Measurements from ENCODE around the gene C2CD4C.

GRCh38 chr19:359653-359925 is 49.4 kb downstream of the C2CD4C start:
- TF ChIP-seq JUNB (IDR thresholded peaks at IDR 0.05) (no peak), MXI1 (IDR thresholded peaks at IDR 0.05; ENCODE audit: low read depth, low read length) (no peak), REST (IDR thresholded peaks at IDR 0.05; ENCODE audit: low read depth, low read length) (no peak)
- TF ChIP-seq, protein P1, sequence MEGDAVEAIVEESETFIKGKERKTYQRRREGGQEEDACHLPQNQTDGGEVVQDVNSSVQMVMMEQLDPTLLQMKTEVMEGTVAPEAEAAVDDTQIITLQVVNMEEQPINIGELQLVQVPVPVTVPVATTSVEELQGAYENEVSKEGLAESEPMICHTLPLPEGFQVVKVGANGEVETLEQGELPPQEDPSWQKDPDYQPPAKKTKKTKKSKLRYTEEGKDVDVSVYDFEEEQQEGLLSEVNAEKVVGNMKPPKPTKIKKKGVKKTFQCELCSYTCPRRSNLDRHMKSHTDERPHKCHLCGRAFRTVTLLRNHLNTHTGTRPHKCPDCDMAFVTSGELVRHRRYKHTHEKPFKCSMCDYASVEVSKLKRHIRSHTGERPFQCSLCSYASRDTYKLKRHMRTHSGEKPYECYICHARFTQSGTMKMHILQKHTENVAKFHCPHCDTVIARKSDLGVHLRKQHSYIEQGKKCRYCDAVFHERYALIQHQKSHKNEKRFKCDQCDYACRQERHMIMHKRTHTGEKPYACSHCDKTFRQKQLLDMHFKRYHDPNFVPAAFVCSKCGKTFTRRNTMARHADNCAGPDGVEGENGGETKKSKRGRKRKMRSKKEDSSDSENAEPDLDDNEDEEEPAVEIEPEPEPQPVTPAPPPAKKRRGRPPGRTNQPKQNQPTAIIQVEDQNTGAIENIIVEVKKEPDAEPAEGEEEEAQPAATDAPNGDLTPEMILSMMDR (IDR thresholded peaks at IDR 0.05 in 2 of 3, conservative IDR thresholded peaks at IDR 0.05 in 1 of 3; ENCODE audit: control insufficient read depth in 2 of 3, extremely low read depth in 1 of 3, insufficient read depth in 1 of 3, low read depth in 3 of 3, low read length in 3 of 3) = no peak
